Prostate gland (tissue), 2 donors: Measurements from ENCODE around the gene QPCT. TPM values are rescaled to one million over a fixed set of nuclear protein-coding genes. Genes with fewer than 3 reads are reported as not detected.

Source experiments
- DNase-seq: peaks from one replicate; pipeline ENCODE4 v3.0.0-alpha.2; 2019; ENCODE audit warnings: low spot score
- H3K27ac ChIP-seq, 2 donors: fragments of 200-600 bp; sonication (generic); 2 replicates each; pipeline ENCODE4 v1.5.1; 2017 to 2019
- H3K27me3 ChIP-seq: fragments of 200-600 bp; sonication (generic); replicated peaks from 2 replicates; pipeline ENCODE4 v1.5.1; 2019; ENCODE audit not compliant: insufficient read depth
- H3K36me3 ChIP-seq, 2 donors: fragments of 200-600 bp; sonication (generic); 1 replicate in 1 of 2; 2 replicates in 1 of 2; pipeline versions ENCODE4 v1.5.1 to v1.8.1; 2017 to 2019
- H3K4me1 ChIP-seq: fragments of 200-600 bp; sonication (generic); replicated peaks from 2 replicates; pipeline ENCODE4 v1.5.1; 2019
- H3K4me3 ChIP-seq, 2 donors: fragments of 200-600 bp; sonication (generic); 2 replicates each; pipeline ENCODE4 v1.5.1; 2017 to 2019
- H3K9me3 ChIP-seq: fragments of 200-600 bp; sonication (generic); 2 replicates; pipeline ENCODE4 v1.5.1; 2017
- POLR2A ChIP-seq: fragments of 450-650 bp; IDR thresholded peaks from one replicate; pipeline ENCODE4 v1.6.1; 2016; ENCODE audit warnings: antibody characterized with exemption, mild to moderate bottlenecking
- POLR2AphosphoS5 ChIP-seq: sonication (generic); formaldehyde crosslinking; IDR thresholded peaks from one replicate; pipeline ENCODE4 v1.6.1; 2017; ENCODE audit warnings: antibody characterized with exemption
- WGBS: methylation state at CpG from one replicate; pipeline ENCODE4 v1.1.5; 2018; 5-methylcytosine and 5-hydroxymethylcytosine counted together
- intact Hi-C: fragments of 100-400 bp; cut with DNase I; formaldehyde crosslinking; loops from one replicate; pipeline ENCODE4 v1.14.2; 2022
- total RNA-seq, 2 donors: library from RNA; depleted of rRNA; stranded (reverse); fragments of >200 nt; gene quantifications; one replicate each; pipeline ENCODE4 v1.1.0, GENCODE V29; 2016
- TF ChIP-seq, protein P1 (sequence below), 4 experiments: fragments of 200-600 bp in 2 of 4; fragments of 450-650 bp in 2 of 4; sonication (generic) in 2 of 4; IDR thresholded peaks; 1 replicate in 3 of 4; 2 replicates in 1 of 4; pipeline ENCODE4 v1.5.1; 2016 to 2019; ENCODE audit warnings: antibody characterized with exemption in 4 of 4, mild to moderate bottlenecking in 2 of 4, moderate library complexity in 2 of 4

Gene QPCT
- total RNA-seq, 2 donors from 2014 or later: 5.3 to 11.7 TPM

DNA sequence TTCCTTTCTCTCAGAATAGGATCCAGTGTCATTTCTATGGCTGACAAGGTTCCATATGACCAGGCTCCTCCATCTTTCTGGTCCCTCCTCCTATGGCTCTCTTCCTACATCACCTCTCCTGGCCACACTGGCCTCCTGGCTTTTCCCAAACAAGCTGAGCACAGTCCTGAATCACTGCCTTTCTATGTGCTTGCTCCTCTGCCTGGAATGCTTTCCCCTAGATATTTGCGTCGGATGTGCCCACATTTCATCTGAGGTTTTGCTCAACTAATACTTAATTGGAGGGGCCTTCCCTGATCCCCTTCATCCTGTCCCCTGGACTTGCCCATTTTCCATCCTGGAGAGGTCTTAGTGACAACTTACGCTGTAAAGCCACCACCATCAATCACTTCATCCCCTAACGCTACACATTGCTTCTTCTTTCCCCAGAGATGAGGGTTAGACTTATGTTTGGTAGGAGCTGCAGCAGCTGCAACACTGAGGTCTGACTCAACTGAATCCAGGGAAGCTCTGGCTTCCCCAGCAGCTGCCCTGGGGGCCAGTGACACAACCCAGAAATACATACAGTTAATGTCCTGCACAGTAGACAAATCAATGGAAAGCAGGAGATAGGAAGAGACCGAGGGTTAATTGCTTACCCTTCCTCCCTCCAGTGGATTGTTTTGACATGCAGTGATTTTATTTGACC is 42.9 kb downstream of the QPCT start:
- Histone ChIP-seq H3K4me3 (no peak overlapping the region), H3K27me3 (no peaks in the 10 kb centered on the region), H3K9me3 (no peaks in the 10 kb centered on the region), H3K27ac (no peak overlapping the region), H3K4me1 (no peaks in the 10 kb centered on the region), H3K36me3 (no peaks in the 10 kb centered on the region)
- no peak for DNase-seq
- 87% methylated on average over 5 of the region's 5 CpGs for WGBS
- intact Hi-C loops: no loop called here
- TF ChIP-seq POLR2AphosphoS5: no peak
- TF ChIP-seq, protein P1, sequence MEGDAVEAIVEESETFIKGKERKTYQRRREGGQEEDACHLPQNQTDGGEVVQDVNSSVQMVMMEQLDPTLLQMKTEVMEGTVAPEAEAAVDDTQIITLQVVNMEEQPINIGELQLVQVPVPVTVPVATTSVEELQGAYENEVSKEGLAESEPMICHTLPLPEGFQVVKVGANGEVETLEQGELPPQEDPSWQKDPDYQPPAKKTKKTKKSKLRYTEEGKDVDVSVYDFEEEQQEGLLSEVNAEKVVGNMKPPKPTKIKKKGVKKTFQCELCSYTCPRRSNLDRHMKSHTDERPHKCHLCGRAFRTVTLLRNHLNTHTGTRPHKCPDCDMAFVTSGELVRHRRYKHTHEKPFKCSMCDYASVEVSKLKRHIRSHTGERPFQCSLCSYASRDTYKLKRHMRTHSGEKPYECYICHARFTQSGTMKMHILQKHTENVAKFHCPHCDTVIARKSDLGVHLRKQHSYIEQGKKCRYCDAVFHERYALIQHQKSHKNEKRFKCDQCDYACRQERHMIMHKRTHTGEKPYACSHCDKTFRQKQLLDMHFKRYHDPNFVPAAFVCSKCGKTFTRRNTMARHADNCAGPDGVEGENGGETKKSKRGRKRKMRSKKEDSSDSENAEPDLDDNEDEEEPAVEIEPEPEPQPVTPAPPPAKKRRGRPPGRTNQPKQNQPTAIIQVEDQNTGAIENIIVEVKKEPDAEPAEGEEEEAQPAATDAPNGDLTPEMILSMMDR (IDR thresholded peaks at IDR 0.05): no peak
- TF ChIP-seq POLR2A: no peak

DNA sequence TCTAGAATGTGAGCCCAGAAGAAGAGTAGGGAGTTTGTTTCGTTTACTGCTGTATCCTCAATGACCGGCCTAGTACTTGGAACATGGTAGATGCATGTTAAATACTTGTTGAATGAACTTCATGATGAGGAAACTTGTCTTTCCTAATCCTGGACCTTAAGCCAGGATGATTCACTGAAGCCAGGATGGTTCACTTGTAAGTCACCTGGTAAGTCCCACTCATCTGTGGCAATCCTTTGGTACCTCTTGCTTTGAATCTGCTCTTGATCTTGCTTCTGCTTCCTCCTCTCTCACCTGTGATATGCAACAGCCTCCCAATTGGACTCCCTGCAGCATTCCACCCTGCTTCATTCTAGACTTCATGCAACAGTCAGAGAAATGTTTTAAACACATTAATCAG is 43.6 kb downstream of the QPCT start:
- Histone ChIP-seq H3K9me3 (no peaks in the 10 kb centered on the region), H3K4me3 (no peak overlapping the region), H3K36me3 (no peaks in the 10 kb centered on the region), H3K27me3 (no peaks in the 10 kb centered on the region), H3K27ac (no peak overlapping the region), H3K4me1 (no peaks in the 10 kb centered on the region)
- intact Hi-C loops: no loop called here
- DNase-seq: no peak
- 93% methylated on average over 2 of the region's 2 CpGs for WGBS
- TF ChIP-seq, protein P1 (IDR thresholded peaks at IDR 0.05): no peak
- no peak for TF ChIP-seq POLR2A
- no peak for TF ChIP-seq POLR2AphosphoS5

DNA sequence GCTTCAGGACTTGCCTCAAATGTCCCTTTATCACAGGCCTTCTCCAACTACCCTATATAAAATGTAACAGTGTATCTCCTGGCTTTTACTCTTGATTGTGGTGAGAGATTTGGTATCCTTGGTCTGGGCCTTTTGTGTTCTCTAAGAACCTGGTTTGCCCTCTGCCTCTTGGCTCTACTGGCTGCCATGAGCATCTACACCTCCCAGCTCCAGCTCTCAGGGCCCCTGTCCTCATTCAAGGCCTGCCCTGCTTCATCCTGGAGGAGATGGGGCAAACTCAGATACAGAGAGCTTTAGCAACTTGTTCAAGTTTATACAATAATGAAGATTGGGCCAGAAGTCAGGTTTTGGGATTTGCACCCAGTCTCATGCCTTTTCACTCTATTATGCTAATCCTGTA is 45.0 kb downstream of the QPCT start:
- no peak for DNase-seq
- TF ChIP-seq, protein P1 (IDR thresholded peaks at IDR 0.05): no peak
- TF ChIP-seq POLR2A: no peak
- H3K27ac ChIP-seq: no peak overlapping the region
- H3K4me3 ChIP-seq: no peak overlapping the region
- H3K36me3 ChIP-seq: no peaks in the 10 kb centered on the region
- H3K9me3 ChIP-seq: no peaks in the 10 kb centered on the region
- H3K27me3 ChIP-seq: no peaks in the 10 kb centered on the region
- no peaks in the 10 kb centered on the region for H3K4me1 ChIP-seq
- intact Hi-C loops: no loop called here

DNA sequence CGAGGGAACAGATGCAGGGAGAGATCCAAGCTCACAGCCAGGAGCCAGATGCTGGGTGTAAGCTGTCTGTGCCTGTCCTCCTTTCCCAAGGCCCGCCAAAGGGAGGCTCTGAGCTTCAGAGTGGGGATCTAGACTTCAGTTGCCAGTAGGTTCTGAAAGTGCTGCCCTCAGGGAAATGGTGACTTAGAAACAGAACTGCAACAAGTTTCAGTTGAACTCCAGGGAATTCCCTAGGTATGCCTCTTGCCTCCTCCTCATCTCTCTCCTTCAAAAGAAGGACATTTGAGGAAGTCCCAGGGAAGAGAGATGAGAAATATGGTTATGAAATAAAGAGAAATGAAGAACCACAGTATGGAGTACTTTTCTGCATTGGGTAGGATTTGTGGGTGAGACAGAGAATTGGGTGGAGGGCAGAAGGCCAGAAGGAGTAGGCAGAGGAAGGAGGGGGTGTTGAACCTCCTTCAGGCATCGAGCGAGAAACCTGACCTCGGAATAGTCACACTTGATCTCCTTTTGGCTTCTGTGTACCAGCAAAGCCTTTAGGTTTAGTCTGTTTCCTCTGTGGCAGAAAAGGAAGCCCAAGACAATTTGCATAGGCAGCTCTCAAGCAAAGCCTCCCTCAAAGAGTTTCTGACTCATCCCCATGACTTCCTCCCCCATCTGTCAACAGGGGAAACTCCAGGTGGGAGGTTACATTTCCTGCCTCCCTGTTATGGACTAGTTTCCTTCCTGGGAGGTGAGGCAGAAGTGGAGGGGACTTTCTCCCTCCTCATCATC is 45.7 kb downstream of the QPCT start:
- Histone ChIP-seq H3K9me3 (no peaks in the 10 kb centered on the region), H3K36me3 (no peaks in the 10 kb centered on the region), H3K4me1 (no peaks in the 10 kb centered on the region), H3K4me3 (no peak overlapping the region), H3K27me3 (no peaks in the 10 kb centered on the region), H3K27ac (no peak overlapping the region)
- intact Hi-C loops: loop anchor here (10.0 kb wide), 1 partner anchor 885 kb away; no protein-coding TSS in a partner anchor
- TF ChIP-seq POLR2AphosphoS5 (no peak), POLR2A (no peak)
- TF ChIP-seq, protein P1 (IDR thresholded peaks at IDR 0.05): no peak
- 56% methylated on average over 5 of the region's 5 CpGs for WGBS
- no peak for DNase-seq
